Measurements from ENCODE around the gene CPN2. TPM values are rescaled to one million over a fixed set of nuclear protein-coding genes. Genes with fewer than 3 reads are reported as not detected.

CPN2 gene
- total and polyA plus RNA-seq, 2 donors (not counting 3 experiments of a cell fraction or from before 2014, with no cell fraction given), result not detected

DNA sequence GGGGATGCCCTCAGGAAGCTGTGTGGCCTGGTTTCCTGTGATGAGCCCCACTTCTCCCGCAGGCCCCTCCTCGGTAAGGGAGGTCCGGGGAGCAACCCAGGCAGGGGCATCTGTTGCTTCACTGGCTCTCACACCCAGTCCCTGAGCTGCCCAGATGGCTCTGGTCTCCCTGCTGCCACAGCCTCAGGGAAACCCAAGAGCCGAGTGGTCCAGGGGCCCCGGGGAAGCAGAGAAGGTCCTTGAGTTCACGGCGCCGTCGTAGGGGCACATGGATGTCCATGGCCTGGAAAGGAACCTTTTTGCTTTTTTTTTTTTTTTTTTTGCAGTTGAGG is 31.7 kb upstream of the CPN2 start:
- no peak overlapping the region for H3K27ac ChIP-seq (ENCODE audit: insufficient read depth, low read depth, low read length)
- H3K4me1 ChIP-seq (ENCODE audit: control insufficient read depth, extremely low read depth, insufficient read depth, low read length), result no peaks in the 10 kb centered on the region
- H3K4me2 ChIP-seq (ENCODE audit: insufficient read depth, low read length), result no peak overlapping the region
- no peak overlapping the region for H3K9ac ChIP-seq (replicated peaks; ENCODE audit: extremely low read depth, insufficient read depth, low read length)
- H3K79me2 ChIP-seq (ENCODE audit: control insufficient read depth, insufficient read depth, low read length), result no peaks in the 10 kb centered on the region
- no peak overlapping the region for H2AFZ ChIP-seq (ENCODE audit: low read depth, low read length)
- H4K20me1 ChIP-seq (replicated peaks; ENCODE audit: control insufficient read depth, extremely low read depth, insufficient read depth, low read length), result no peaks in the 10 kb centered on the region
- dilution Hi-C loops (cut with MboI; ENCODE audit: extremely low pct_ligation_motif_present, low sequenced_read_pairs) (no loop called here), intact Hi-C loops (cut with micrococcal nuclease) (no loop called here)
- DNase-seq (ENCODE audit: low read depth, low spot score) (no peak), FAIRE-seq (no peak)
- TF ChIP-seq EZH2 (IDR thresholded peaks at IDR 0.05; ENCODE audit: borderline replicate concordance, low read depth, low read length, severe bottlenecking) (no peak), POLR2AphosphoS5 (IDR thresholded peaks at IDR 0.05; ENCODE audit: insufficient read depth, low read depth, low read length) (no peak), GATA2 (IDR thresholded peaks at IDR 0.05; ENCODE audit: insufficient read depth, insufficient read length, low read depth, low read length) (no peak), POLR2A (IDR thresholded peaks at IDR 0.05; ENCODE audit: low read depth, low read length) (no peak), FOS (IDR thresholded peaks at IDR 0.05; ENCODE audit: borderline replicate concordance, insufficient read depth, low read length) (no peak), MYC (IDR thresholded peaks at IDR 0.05; ENCODE audit: low read depth, low read length) (no peak)
- TF ChIP-seq, protein P1, sequence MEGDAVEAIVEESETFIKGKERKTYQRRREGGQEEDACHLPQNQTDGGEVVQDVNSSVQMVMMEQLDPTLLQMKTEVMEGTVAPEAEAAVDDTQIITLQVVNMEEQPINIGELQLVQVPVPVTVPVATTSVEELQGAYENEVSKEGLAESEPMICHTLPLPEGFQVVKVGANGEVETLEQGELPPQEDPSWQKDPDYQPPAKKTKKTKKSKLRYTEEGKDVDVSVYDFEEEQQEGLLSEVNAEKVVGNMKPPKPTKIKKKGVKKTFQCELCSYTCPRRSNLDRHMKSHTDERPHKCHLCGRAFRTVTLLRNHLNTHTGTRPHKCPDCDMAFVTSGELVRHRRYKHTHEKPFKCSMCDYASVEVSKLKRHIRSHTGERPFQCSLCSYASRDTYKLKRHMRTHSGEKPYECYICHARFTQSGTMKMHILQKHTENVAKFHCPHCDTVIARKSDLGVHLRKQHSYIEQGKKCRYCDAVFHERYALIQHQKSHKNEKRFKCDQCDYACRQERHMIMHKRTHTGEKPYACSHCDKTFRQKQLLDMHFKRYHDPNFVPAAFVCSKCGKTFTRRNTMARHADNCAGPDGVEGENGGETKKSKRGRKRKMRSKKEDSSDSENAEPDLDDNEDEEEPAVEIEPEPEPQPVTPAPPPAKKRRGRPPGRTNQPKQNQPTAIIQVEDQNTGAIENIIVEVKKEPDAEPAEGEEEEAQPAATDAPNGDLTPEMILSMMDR (IDR thresholded peaks at IDR 0.05; ENCODE audit: extremely low read depth in 1 of 2, insufficient read depth in 1 of 2, low read depth in 1 of 2, low read length in 2 of 2), result no peak
- TF ChIP-seq, protein P2, sequence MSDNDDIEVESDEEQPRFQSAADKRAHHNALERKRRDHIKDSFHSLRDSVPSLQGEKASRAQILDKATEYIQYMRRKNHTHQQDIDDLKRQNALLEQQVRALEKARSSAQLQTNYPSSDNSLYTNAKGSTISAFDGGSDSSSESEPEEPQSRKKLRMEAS (IDR thresholded peaks at IDR 0.05; ENCODE audit: insufficient read depth, insufficient read length), result no peak
- no peaks in the 10 kb centered on the region for H3K9me3 ChIP-seq (replicated peaks; ENCODE audit: control insufficient read depth, insufficient read depth, low read length)
- ChIA-PET POLR2A (no interaction called here), CTCF (interaction anchor here (1.0 kb wide), 1 partner anchor 39 kb away, joined by 4 read pairs; no protein-coding TSS in a partner anchor)
- peaks cover 6 to 21% of the 10 kb centered on the region in 2 experiments for H3K27me3 ChIP-seq (ENCODE audit: control insufficient read depth in 2 of 2, insufficient read depth in 2 of 2, low read length in 2 of 2)
- no peaks in the 10 kb centered on the region for H3K36me3 ChIP-seq (ENCODE audit: control insufficient read depth in 2 of 2, extremely low read depth in 1 of 2, insufficient read depth in 2 of 2, low read length in 2 of 2)
- H3K9me1 ChIP-seq (replicated peaks; ENCODE audit: control insufficient read depth, extremely low read depth, insufficient read depth, low read length), result no peaks in the 10 kb centered on the region
- no peak overlapping the region for H3K4me3 ChIP-seq (replicated peaks in 1 of 3; ENCODE audit: insufficient read depth in 1 of 3, low read depth in 1 of 3, low read length in 3 of 3)
- BruUV-seq (replicated peaks), result no TSS peak

Measured in endothelial cell of umbilical vein (primary cell).